H1 (cell line): ENCODE measurements around the gene PNMA6E. TPM values are rescaled to one million over a fixed set of nuclear protein-coding genes. Genes with fewer than 3 reads are reported as not detected.

Experiments used
- CTCF ChIA-PET: fragments of 300-600 bp; sonication (Branson Sonifier 250); formaldehyde crosslinking; loops from one replicate; lab custom pipeline; 2021; ENCODE audit not compliant: partially characterized antibody; lab: Charles Lee
- POLR2A ChIA-PET: fragments of 300-600 bp; sonication (Branson Sonifier 250); formaldehyde crosslinking; loops from one replicate; lab custom pipeline; 2021; ENCODE audit warnings: inconsistent platforms; ENCODE audit not compliant: partially characterized antibody; lab: Charles Lee
- DNase-seq, 2 experiments: peaks; one replicate each; pipeline versions ENCODE4 v3.0.0 to v3.0.0-alpha.2; 2010 to 2022; ENCODE audit warnings: low spot score in 2 of 2, low read depth in 1 of 2, mixed read lengths in 1 of 2
- FAIRE-seq: peaks from 2 replicates; lab custom pipeline; 2011; peaks lifted over from hg19 to GRCh38; lab: Jason Lieb, UNC
- H2AFZ ChIP-seq: 2 replicates; pipeline ENCODE4 v1.8.1; 2012; ENCODE audit warnings: low read length, inconsistent platforms
- H2AK5ac ChIP-seq: 2 replicates; pipeline ENCODE4 v1.6.1; 2013; ENCODE audit warnings: low read depth, low read length
- H2BK120ac ChIP-seq: replicated peaks from 2 replicates; pipeline ENCODE3; 2013; ENCODE audit warnings: low read depth, low read length, inconsistent platforms
- H2BK12ac ChIP-seq: 2 replicates; pipeline ENCODE4 v1.6.1; 2013; ENCODE audit warnings: low read depth, low read length
- H2BK15ac ChIP-seq: 2 replicates; pipeline ENCODE4 v1.6.1; 2013; ENCODE audit warnings: low read length
- H2BK20ac ChIP-seq: 2 replicates; pipeline ENCODE4 v1.6.1; 2013; ENCODE audit warnings: low read length
- H2BK5ac ChIP-seq: 2 replicates; pipeline ENCODE4 v1.6.1; 2013; ENCODE audit warnings: low read depth, low read length
- H3K14ac ChIP-seq: 2 replicates; pipeline ENCODE4 v1.6.1; 2013; ENCODE audit warnings: inconsistent platforms; ENCODE audit not compliant: insufficient read length
- H3K18ac ChIP-seq: 2 replicates; pipeline ENCODE4 v1.6.1; 2013; ENCODE audit warnings: low read length; ENCODE audit errors: extremely low read depth
- H3K23ac ChIP-seq: 2 replicates; pipeline ENCODE4 v1.6.1; 2013; ENCODE audit warnings: inconsistent platforms; ENCODE audit not compliant: insufficient read length
- H3K23me2 ChIP-seq: 2 replicates; pipeline ENCODE4 v1.6.1; 2013; ENCODE audit warnings: low read depth, low read length
- H3K27ac ChIP-seq: 2 replicates; pipeline ENCODE4 v1.6.1; 2011; ENCODE audit warnings: low read depth, low read length, inconsistent platforms
- H3K27me3 ChIP-seq, 4 experiments: replicated peaks in 1 of 4; 1 replicate in 1 of 4; 2 replicates in 3 of 4; pipeline versions ENCODE4 v1.6.1 to v1.8.1; 2011 to 2013; ENCODE audit warnings: low read length in 3 of 4, mild to moderate bottlenecking in 3 of 4, inconsistent platforms in 2 of 4, mixed read lengths in 2 of 4, moderate library complexity in 1 of 4; ENCODE audit not compliant: control insufficient read depth in 3 of 4, insufficient read depth in 3 of 4; ENCODE audit errors: extremely low read depth in 1 of 4
- H3K36me3 ChIP-seq, 4 experiments: 2 replicates each; pipeline versions ENCODE4 v1.6.1 to v1.8.1; 2011 to 2013; ENCODE audit warnings: mild to moderate bottlenecking in 4 of 4, low read length in 3 of 4, moderate library complexity in 2 of 4, control low read depth in 1 of 4, inconsistent platforms in 1 of 4; ENCODE audit not compliant: insufficient read depth in 4 of 4, control insufficient read depth in 2 of 4
- H3K4ac ChIP-seq: replicated peaks from 2 replicates; pipeline ENCODE3; 2013; ENCODE audit warnings: low read length, low read depth, mixed read lengths, inconsistent platforms; ENCODE audit not compliant: insufficient read length
- H3K4me1 ChIP-seq, 4 experiments: replicated peaks in 1 of 4; 1 replicate in 1 of 4; 2 replicates in 3 of 4; pipeline versions ENCODE4 v1.6.1 to v1.8.1; 2011 to 2013; ENCODE audit warnings: low read length in 3 of 4, inconsistent platforms in 2 of 4, mixed read lengths in 1 of 4; ENCODE audit not compliant: insufficient read depth in 4 of 4, control insufficient read depth in 3 of 4
- H3K4me2 ChIP-seq, 2 experiments: 2 replicates each; pipeline versions ENCODE4 v1.6.1 to v1.8.1; 2011 to 2013; ENCODE audit warnings: low read depth in 2 of 2, low read length in 2 of 2, control low read depth in 1 of 2, inconsistent platforms in 1 of 2, mild to moderate bottlenecking in 1 of 2; ENCODE audit not compliant: insufficient read depth in 1 of 2
- H3K4me3 ChIP-seq, 4 experiments: fragments of 200-600, 300-600 bp in 1 of 4; sonication (generic), shearing (Covaris generic), sonication (Bioruptor Twin) in 1 of 4; 2 replicates each; pipeline versions ENCODE4 v1.5.1 to v1.8.1; 2011 to 2016; ENCODE audit warnings: low read length in 4 of 4, low read depth in 3 of 4, control low read depth in 2 of 4, inconsistent platforms in 2 of 4, mild to moderate bottlenecking in 2 of 4, mixed read lengths in 1 of 4, moderate library complexity in 1 of 4; ENCODE audit not compliant: insufficient read depth in 2 of 4; ENCODE audit errors: extremely low read depth in 1 of 4
- H3K56ac ChIP-seq: replicated peaks from 2 replicates; pipeline ENCODE3; 2013; ENCODE audit warnings: low read depth, mild to moderate bottlenecking, mixed read lengths, low read length, inconsistent platforms; ENCODE audit not compliant: insufficient read length
- H3K79me1 ChIP-seq: 2 replicates; pipeline ENCODE4 v1.6.1; 2013; ENCODE audit warnings: low read depth, low read length, control low read depth
- H3K79me2 ChIP-seq, 2 experiments: 2 replicates each; pipeline versions ENCODE4 v1.6.1 to v1.8.1; 2012 to 2013; ENCODE audit warnings: low read length in 2 of 2, mild to moderate bottlenecking in 2 of 2, inconsistent platforms in 1 of 2; ENCODE audit not compliant: insufficient read depth in 2 of 2, control insufficient read depth in 1 of 2
- H3K9ac ChIP-seq, 4 experiments: replicated peaks in 1 of 4; 1 replicate in 1 of 4; 2 replicates in 3 of 4; pipeline versions ENCODE4 v1.6.1 to v1.8.1; 2011 to 2013; ENCODE audit warnings: low read depth in 3 of 4, low read length in 3 of 4, control low read depth in 2 of 4, mild to moderate bottlenecking in 2 of 4, moderate library complexity in 2 of 4, inconsistent platforms in 1 of 4; ENCODE audit errors: extremely low read depth in 1 of 4
- H3K9me3 ChIP-seq, 2 experiments: 2 replicates each; pipeline versions ENCODE4 v1.6.1 to v1.8.1; 2012 to 2013; ENCODE audit warnings: mild to moderate bottlenecking in 2 of 2, moderate library complexity in 2 of 2, control low read depth in 1 of 2, inconsistent platforms in 1 of 2, low read depth in 1 of 2, low read length in 1 of 2, mixed read lengths in 1 of 2; ENCODE audit not compliant: insufficient read depth in 2 of 2
- H4K20me1 ChIP-seq, 2 experiments: replicated peaks in 1 of 2; 2 replicates each; pipeline versions ENCODE3 to v1.8.1; 2011 to 2013; ENCODE audit warnings: inconsistent platforms in 2 of 2, low read length in 2 of 2, mild to moderate bottlenecking in 1 of 2; ENCODE audit not compliant: insufficient read depth in 2 of 2, control insufficient read depth in 1 of 2
- H4K5ac ChIP-seq: 2 replicates; pipeline ENCODE4 v1.6.1; 2013; ENCODE audit warnings: low read length, low read depth, mixed read lengths, inconsistent platforms; ENCODE audit not compliant: insufficient read length
- H4K8ac ChIP-seq: 2 replicates; pipeline ENCODE4 v1.8.0; 2013; ENCODE audit warnings: mild to moderate bottlenecking, moderate library complexity, low read length, inconsistent platforms; ENCODE audit not compliant: insufficient read depth; ENCODE audit errors: extremely low read depth
- H4K91ac ChIP-seq: replicated peaks from 2 replicates; pipeline ENCODE3; 2013; ENCODE audit warnings: low read length, mixed read lengths, inconsistent platforms; ENCODE audit not compliant: insufficient read length
- RBBP5 ChIP-seq: IDR thresholded peaks from 2 replicates; pipeline ENCODE4 v1.7.1; 2012; ENCODE audit warnings: low read depth, mild to moderate bottlenecking, inconsistent platforms, low read length, moderate library complexity, borderline replicate concordance
- WGBS, 2 experiments: shearing (Covaris generic) in 1 of 2; methylation state at CpG; one replicate each; pipeline versions ENCODE4 v1.1.6 to v1.1.7; 2013 to 2015; ENCODE audit warnings: low lambda C conversion rate in 2 of 2, mixed read lengths in 2 of 2, inconsistent platforms in 1 of 2, low coverage in 1 of 2, missing lambda C conversion rate in 1 of 2; ENCODE audit not compliant: insufficient replicate concordance in 2 of 2, insufficient coverage in 1 of 2, insufficient read length in 1 of 2; ENCODE audit errors: extremely low coverage in 1 of 2, missing lambda C conversion rate in 1 of 2; 5-methylcytosine and 5-hydroxymethylcytosine counted together
- polyA plus RNA-seq, 7 experiments: library from polyadenylated mRNA; depleted of rRNA in 3 of 7; stranded (reverse) in 5 of 7; unstranded in 2 of 7; fragments of >200 nt in 5 of 7; fragments of 200-250 nt in 2 of 7; gene quantifications; 1 replicate in 5 of 7; 2 replicates in 1 of 7; 4 replicates in 1 of 7; pipeline versions ENCODE4 v1.2.1 to v1.2.3, GENCODE V29; 2011 to 2013; ENCODE audit warnings: missing spikeins in 2 of 7, mixed read lengths in 2 of 7
- total RNA-seq: library from RNA; stranded (reverse); fragmentation: NEBNext Ultra II Directional; extraction: Animal tissue kit (Norgen Biotek cat#: 25700); gene quantifications from 2 replicates; pipeline ENCODE4 v1.2.1, GENCODE V29; 2021

PNMA6E gene
- total and polyA plus RNA-seq, 2 of the 8 experiments (the other 6 are each of a cell fraction or from before 2014, with no cell fraction given), result not detected

DNA sequence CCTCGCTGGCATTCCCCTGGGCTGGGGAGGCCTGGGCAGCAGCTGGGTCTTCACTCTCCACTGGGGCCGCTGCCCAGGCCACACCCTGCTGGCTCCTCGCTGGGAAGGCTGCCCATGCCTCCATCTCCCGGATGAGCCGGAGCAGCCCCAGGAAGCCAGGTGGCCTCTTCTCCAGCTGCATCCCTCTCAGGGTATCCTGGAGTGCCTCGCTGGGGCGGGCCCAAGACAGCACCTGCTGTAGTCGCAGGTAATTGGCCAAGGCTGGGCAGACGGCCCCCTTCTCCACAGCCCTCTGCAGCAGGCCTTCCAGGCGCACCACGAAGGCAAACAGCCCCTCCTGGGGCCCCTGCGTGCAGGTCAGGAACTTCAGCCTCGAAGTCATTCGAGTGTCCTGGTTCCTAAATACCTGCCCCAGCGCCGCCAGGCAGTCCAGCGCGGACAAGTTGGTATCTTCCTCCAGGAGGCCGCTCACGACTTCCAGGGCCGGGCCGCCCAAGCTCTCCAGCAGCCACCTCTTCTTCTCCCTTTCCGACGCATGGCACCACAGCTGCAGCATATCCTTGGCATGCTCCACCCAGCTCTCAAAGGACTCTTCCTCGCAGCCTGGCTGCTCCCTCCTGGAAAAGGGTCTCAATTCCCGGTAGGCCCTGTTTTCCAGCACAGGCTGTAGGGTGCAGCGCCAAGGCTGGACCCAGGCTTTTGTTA lies 3.7 kb downstream of the PNMA6E start:
- Histone ChIP-seq H3K4ac (no peak overlapping the region), H2BK20ac (no peak overlapping the region), H3K18ac (no peak overlapping the region), H3K4me1 (no peaks in the 10 kb centered on the region), H3K14ac (no peak overlapping the region), H3K4me3 (no peak overlapping the region), H3K79me2 (no peaks in the 10 kb centered on the region), H3K27me3 (no peaks in the 10 kb centered on the region), H3K9me3 (no peaks in the 10 kb centered on the region; a peak in 1 of 4 replicates), H2BK15ac (no peak overlapping the region), H3K56ac (no peak overlapping the region), H2AK5ac (no peak overlapping the region), H2BK120ac (no peak overlapping the region), H3K27ac (no peak overlapping the region), H2BK5ac (no peak overlapping the region), H3K23ac (no peak overlapping the region), H3K4me2 (no peak overlapping the region), H2BK12ac (no peak overlapping the region), H3K36me3 (no peaks in the 10 kb centered on the region), H4K20me1 (no peaks in the 10 kb centered on the region), H4K5ac (no peak overlapping the region), H3K79me1 (no peaks in the 10 kb centered on the region), H3K9ac (no peak overlapping the region), H4K8ac (no peak overlapping the region), H4K91ac (no peak overlapping the region), H3K23me2 (no peaks in the 10 kb centered on the region), H2AFZ (no peak overlapping the region)
- CTCF ChIA-PET, result interaction anchor here (0.7 to 1.6 kb wide), 2 partner anchors 444 to 456 kb away, joined by 3 read pairs; no protein-coding TSS in a partner anchor
- FAIRE-seq, result no peak
- POLR2A ChIA-PET, result no interaction called here
- DNase-seq, result no peak
- WGBS, 2 experiments, result 92% methylated on average over 2 of the region's 27 CpGs; no CpG with 5 or more reads in 1 of the 2 experiments
- TF ChIP-seq RBBP5, result no peak
